NCI-H2227 (cell line): ENCODE results near the gene HYAL3.

Experiments
- DNase-seq: peaks from one replicate; lab custom pipeline; 2025; ENCODE audit not compliant: unreplicated experiment; lab: John Stamatoyannopoulos, UW

Gene HYAL3

GRCh38 chr3:50330330-50330729 lies 31.1 kb upstream of the HYAL3 start:
- DNase-seq = no peak

- DNase-seq = peak; percentile 96
These were observed 28.9 kb upstream of the HYAL3 start, which contains the start of gene TUSC2 for GRCh38 chr3:50327943-50328691. Gene TUSC2, minus strand, starts transcription at chr3:50328223. Its CDS starts 124 bp downstream, at chr3:50328099.

GRCh38 chr3:50327129-50327528 lies 27.9 kb upstream of the HYAL3 start:
- no peak for DNase-seq

GRCh38 chr3:50326182-50326541 lies 27.0 kb upstream of the HYAL3 start:
- DNase-seq = no peak

GRCh38 chr3:50325497-50326181 lies 26.4 kb upstream of the HYAL3 start:
- DNase-seq = no peak

- DNase-seq = no peak
These were observed 25.9 kb upstream of the HYAL3 start for GRCh38 chr3:50325113-50325480.

- DNase-seq = peak; percentile 81
These were observed 25.3 kb upstream of the HYAL3 start for GRCh38 chr3:50324351-50325112.

- DNase-seq = no peak
These were observed 24.5 kb upstream of the HYAL3 start for GRCh38 chr3:50323614-50324199.

GRCh38 chr3:50323092-50323600 lies 23.9 kb upstream of the HYAL3 start:
- DNase-seq = no peak

- DNase-seq = no peak
These were observed 23.3 kb upstream of the HYAL3 start, which contains the start of gene HYAL2 for GRCh38 chr3:50322386-50323091. Gene HYAL2, minus strand, starts transcription at chr3:50322745. Its CDS starts 2,256 bp downstream, at chr3:50320489.

GRCh38 chr3:50322115-50322385 lies 22.8 kb upstream of the HYAL3 start:
- no peak for DNase-seq

- peak; percentile 88 for DNase-seq
These were observed 22.3 kb upstream of the HYAL3 start for GRCh38 chr3:50321336-50322114.

- DNase-seq = peak; percentile 84
These were observed 21.7 kb upstream of the HYAL3 start for GRCh38 chr3:50320853-50321335.

- no peak for DNase-seq
These were observed 20.9 kb upstream of the HYAL3 start for GRCh38 chr3:50319894-50320625.

- DNase-seq = no peak
These were observed 20.1 kb upstream of the HYAL3 start for GRCh38 chr3:50319181-50319893.

- DNase-seq = no peak
These were observed 19.4 kb upstream of the HYAL3 start for GRCh38 chr3:50318615-50319014.

- DNase-seq = no peak
These were observed 19.0 kb upstream of the HYAL3 start for GRCh38 chr3:50318163-50318562.

GRCh38 chr3:50317300-50317699 lies 18.1 kb upstream of the HYAL3 start:
- DNase-seq = no peak
